ENCODE results near the gene RBM47. TPM values are rescaled to one million over a fixed set of nuclear protein-coding genes. Genes with fewer than 3 reads are reported as not detected.

Gene RBM47
- total RNA-seq, 1 experiment from 2014 or later, result 78.0 TPM

- H3K9me2 ChIP-seq (ENCODE audit: insufficient read depth), result no peaks in the 10 kb centered on the region
- H4K20me1 ChIP-seq (ENCODE audit: insufficient read depth), result no peaks in the 10 kb centered on the region
- intact Hi-C loops (cut with micrococcal nuclease; ENCODE audit: unreplicated experiment), result no loop called here
- DNase-seq, result no peak
- ChIA-PET CTCF (interaction anchor here (0.7 kb wide), 1 partner anchor 25 kb away, joined by 3 read pairs; no protein-coding TSS in a partner anchor), POLR2A (ENCODE audit: unreplicated experiment) (no interaction called here)
- H3K27ac ChIP-seq, result no peak overlapping the region
- H3K4me1 ChIP-seq (replicated peaks; ENCODE audit: insufficient read depth), result peaks cover 56% of the 10 kb centered on the region
- BruUV-seq (replicated peaks), result no TSS peak
- H3K79me2 ChIP-seq (ENCODE audit: low read depth), result peaks cover 95% of the 10 kb centered on the region
- TF ChIP-seq CTCF (conservative IDR thresholded peaks at IDR 0.05) (no peak), EZH2 (IDR thresholded peaks at IDR 0.05; ENCODE audit: low read depth) (no peak)
- H3K36me3 ChIP-seq (ENCODE audit: low read depth), result peaks cover 35% of the 10 kb centered on the region
- no peak overlapping the region for H2AFZ ChIP-seq
- H3K27me3 ChIP-seq (ENCODE audit: insufficient read depth, low read depth), result no peaks in the 10 kb centered on the region
- H3F3A ChIP-seq (ENCODE audit: insufficient read depth, low read depth), result peaks cover 61% of the 10 kb centered on the region; the same call in 1 of the 2 replicates
- H3K9me3 ChIP-seq (ENCODE audit: insufficient read depth, low read depth), result no peaks in the 10 kb centered on the region
- H3K4me2 ChIP-seq, result no peak overlapping the region
- no peak overlapping the region for H3K4me3 ChIP-seq
These were observed 44.4 kb downstream of the RBM47 start for GRCh38 chr4:40585201-40585799.

GRCh38 chr4:40584517-40585141, 45.0 kb downstream of the RBM47 start:
- ChIA-PET CTCF (no interaction called here), POLR2A (ENCODE audit: unreplicated experiment) (interaction anchor here (0.7 kb wide), 1 partner anchor 21 kb away, joined by 5 read pairs; no protein-coding TSS in a partner anchor)
- Histone ChIP-seq H3K36me3 (ENCODE audit: low read depth) (peaks cover 32% of the 10 kb centered on the region), H3K9me3 (ENCODE audit: insufficient read depth, low read depth) (no peaks in the 10 kb centered on the region), H3K4me1 (replicated peaks; ENCODE audit: insufficient read depth) (peaks cover 59% of the 10 kb centered on the region), H4K20me1 (ENCODE audit: insufficient read depth) (no peaks in the 10 kb centered on the region), H3K27me3 (ENCODE audit: insufficient read depth, low read depth) (no peaks in the 10 kb centered on the region), H2AFZ (no peak overlapping the region), H3F3A (ENCODE audit: insufficient read depth, low read depth) (peaks cover 61% of the 10 kb centered on the region), H3K79me2 (ENCODE audit: low read depth) (peaks cover 95% of the 10 kb centered on the region), H3K9me2 (ENCODE audit: insufficient read depth) (no peaks in the 10 kb centered on the region), H3K27ac (no peak overlapping the region), H3K4me3 (no peak overlapping the region), H3K4me2 (no peak overlapping the region)
- TF ChIP-seq CTCF (conservative IDR thresholded peaks at IDR 0.05) (no peak), EZH2 (IDR thresholded peaks at IDR 0.05; ENCODE audit: low read depth) (no peak)
- DNase-seq, result no peak
- intact Hi-C loops (cut with micrococcal nuclease; ENCODE audit: unreplicated experiment), result no loop called here
- no TSS peak for BruUV-seq (replicated peaks)

- CTCF ChIA-PET, result interaction anchor here (0.6 kb wide), 1 partner anchor 263 kb away, joined by 5 read pairs; no protein-coding TSS in a partner anchor
- Histone ChIP-seq H3K27ac (no peak overlapping the region), H3K4me2 (no peak overlapping the region), H3K9me3 (ENCODE audit: insufficient read depth, low read depth) (no peaks in the 10 kb centered on the region), H2AFZ (no peak overlapping the region), H4K20me1 (ENCODE audit: insufficient read depth) (no peaks in the 10 kb centered on the region), H3K79me2 (ENCODE audit: low read depth) (peaks cover 91% of the 10 kb centered on the region), H3K4me3 (no peak overlapping the region), H3K27me3 (ENCODE audit: insufficient read depth, low read depth) (no peaks in the 10 kb centered on the region), H3K9me2 (ENCODE audit: insufficient read depth) (no peaks in the 10 kb centered on the region), H3F3A (ENCODE audit: insufficient read depth, low read depth) (peaks cover 60% of the 10 kb centered on the region), H3K4me1 (replicated peaks; ENCODE audit: insufficient read depth) (peaks cover 55% of the 10 kb centered on the region), H3K36me3 (ENCODE audit: low read depth) (peaks cover 29% of the 10 kb centered on the region)
- intact Hi-C loops (cut with micrococcal nuclease; ENCODE audit: unreplicated experiment), result no loop called here
- BruUV-seq (replicated peaks), result no TSS peak
- no peak for DNase-seq
- TF ChIP-seq EZH2 (IDR thresholded peaks at IDR 0.05; ENCODE audit: low read depth) (no peak), CTCF (conservative IDR thresholded peaks at IDR 0.05) (no peak)
- POLR2A ChIA-PET (ENCODE audit: unreplicated experiment), result interaction anchor here (0.7 kb wide), 1 partner anchor 20 kb away, joined by 5 read pairs; no protein-coding TSS in a partner anchor
These were observed 45.7 kb downstream of the RBM47 start for GRCh38 chr4:40583850-40584439.
